Esophagus muscularis mucosa (tissue), 4 donors: Measurements from ENCODE around the gene MYL6. TPM values are rescaled to one million over a fixed set of nuclear protein-coding genes. Genes with fewer than 3 reads are reported as not detected.
A peak's percentile ranks its signal among the peaks of the same experiment; 100 is the strongest.

Experiments
- DNase-seq: peaks from one replicate; pipeline ENCODE4 v3.0.0-alpha.2; 2017; ENCODE audit errors: extremely low spot score
- H3K27ac ChIP-seq, 4 donors: fragments of 200-600 bp; sonication (generic); replicated peaks in 1 of 4; 1 replicate in 3 of 4; 2 replicates in 1 of 4; pipeline ENCODE4 v1.5.1; 2016 to 2019; ENCODE audit warnings: mild to moderate bottlenecking in 1 of 4
- H3K27me3 ChIP-seq, 4 donors: fragments of 200-600 bp; sonication (generic); one replicate each; pipeline versions ENCODE4 v1.5.1 to v1.6.0; 2016 to 2019
- H3K36me3 ChIP-seq, 4 donors: fragments of 200-600 bp; sonication (generic); one replicate each; pipeline ENCODE4 v1.5.1; 2016 to 2019
- H3K4me1 ChIP-seq, 4 donors: fragments of 200-600 bp; sonication (generic); one replicate each; pipeline ENCODE4 v1.5.1; 2016 to 2019
- H3K4me3 ChIP-seq, 4 donors: fragments of 200-600 bp; sonication (generic); 1 replicate in 2 of 4; 2 replicates in 2 of 4; pipeline ENCODE4 v1.5.1; 2016 to 2019; ENCODE audit warnings: mild to moderate bottlenecking in 4 of 4, moderate library complexity in 1 of 4
- H3K9me3 ChIP-seq, 4 donors: fragments of 200-600 bp; sonication (generic); 1 replicate in 3 of 4; 2 replicates in 1 of 4; pipeline ENCODE4 v1.5.1; 2016 to 2019
- CTCF ChIP-seq, 3 experiments: fragments of 200-600 bp in 2 of 3; fragments of 450-650 bp in 1 of 3; sonication (generic) in 2 of 3; IDR thresholded peaks; one replicate each; pipeline ENCODE4 v1.5.1; 2017 to 2019; ENCODE audit warnings: antibody characterized with exemption in 3 of 3, mild to moderate bottlenecking in 2 of 3, moderate library complexity in 1 of 3
- EP300 ChIP-seq: sonication (generic); formaldehyde crosslinking; IDR thresholded peaks from one replicate; pipeline ENCODE4 v1.6.1; 2017; ENCODE audit warnings: antibody characterized with exemption
- POLR2A ChIP-seq: fragments of 450-650 bp; IDR thresholded peaks from one replicate; pipeline ENCODE4 v1.6.1; 2017; ENCODE audit warnings: antibody characterized with exemption, moderate library complexity, mild to moderate bottlenecking, low read depth
- POLR2AphosphoS5 ChIP-seq, 2 donors: sonication (generic); formaldehyde crosslinking; IDR thresholded peaks; one replicate each; pipeline ENCODE4 v1.6.1; 2017; ENCODE audit warnings: antibody characterized with exemption in 2 of 2
- WGBS: methylation state at CpG from one replicate; pipeline ENCODE4 v1.1.5; 2018; 5-methylcytosine and 5-hydroxymethylcytosine counted together
- intact Hi-C: fragments of 100-400 bp; cut with DNase I; formaldehyde crosslinking; loops from one replicate; pipeline ENCODE4 v1.15.1; 2023
- total RNA-seq, 4 donors: library from RNA; depleted of rRNA; stranded (reverse); fragments of >200 nt; gene quantifications; one replicate each; pipeline versions ENCODE4 v1.1.0 to v1.2.1, GENCODE V29; 2016

Gene MYL6
- total RNA-seq, 4 donors from 2014 or later, result 5,145 to 8,531 (median 5,986) TPM

- Histone ChIP-seq H3K27me3 (no peaks in the 10 kb centered on the region), H3K36me3 (peaks cover 11 to 24% (median 20%) of the 10 kb centered on the region in 4 donors), H3K27ac (peak overlapping the region; percentile 15 to 98 (median 94)), H3K4me3 (no peak overlapping the region), H3K4me1 (peaks cover 61 to 77% (median 71%) of the 10 kb centered on the region in 4 donors), H3K9me3 (no peaks in the 10 kb centered on the region)
- DNase-seq, result no peak
- 87% methylated on average over 4 of the region's 4 CpGs for WGBS
- TF ChIP-seq CTCF (IDR thresholded peaks at IDR 0.05), result no peak
- no peak for TF ChIP-seq EP300
- TF ChIP-seq POLR2A, result no peak
- TF ChIP-seq POLR2AphosphoS5 (IDR thresholded peaks at IDR 0.05), result no peak
- intact Hi-C loops, result loop anchor here (10.0 kb wide), 2 partner anchors 341 to 511 kb away; partner anchors contain the start of genes BAZ2A and SPRYD4
These were observed 34.0 kb upstream of the MYL6 start for GRCh38 chr12:56124133-56124532.

GRCh38 chr12:56126732-56127239 is 31.4 kb upstream of the MYL6 start:
- intact Hi-C loops, result loop anchor here (1.0 to 10.0 kb wide), 4 partner anchors 33 to 508 kb away; partner anchors contain the start of genes BAZ2A, SMARCC2 and SPRYD4
- WGBS, result 41% methylated on average over 3 of the region's 3 CpGs
- peak overlapping the region in 1 of 4 donors; percentile 22 for H3K4me3 ChIP-seq
- peaks cover 5 to 22% (median 21%) of the 10 kb centered on the region in 4 donors for H3K36me3 ChIP-seq
- peaks cover 52 to 73% (median 64%) of the 10 kb centered on the region in 4 donors for H3K4me1 ChIP-seq
- no peak for DNase-seq
- peak overlapping the region; percentile 79 to 98 (median 96) for H3K27ac ChIP-seq
- no peak for TF ChIP-seq POLR2A
- TF ChIP-seq EP300, result no peak
- TF ChIP-seq POLR2AphosphoS5 (IDR thresholded peaks at IDR 0.05), result no peak
- no peak for TF ChIP-seq CTCF (IDR thresholded peaks at IDR 0.05)
- H3K9me3 ChIP-seq, result no peaks in the 10 kb centered on the region
- H3K27me3 ChIP-seq, result no peaks in the 10 kb centered on the region

- H3K36me3 ChIP-seq, result peaks cover 11 to 25% (median 23%) of the 10 kb centered on the region in 4 donors
- H3K4me1 ChIP-seq, result peaks cover 45 to 66% (median 58%) of the 10 kb centered on the region in 4 donors
- H3K27me3 ChIP-seq, result no peaks in the 10 kb centered on the region
- WGBS, result under 1% methylated on average over 8 of the region's 8 CpGs
- peak overlapping the region; percentile 79 to 98 (median 96) for H3K27ac ChIP-seq
- no peak for DNase-seq
- intact Hi-C loops, result loop anchor here (2.0 to 10.0 kb wide), 3 partner anchors 61 to 507 kb away; partner anchors contain the start of genes BAZ2A, SMARCC2 and SPRYD4
- peak overlapping the region; percentile 51 to 91 (median 84) for H3K4me3 ChIP-seq
- no peak for TF ChIP-seq EP300
- TF ChIP-seq CTCF (IDR thresholded peaks at IDR 0.05), result no peak
- no peak for TF ChIP-seq POLR2A
- TF ChIP-seq POLR2AphosphoS5 (IDR thresholded peaks at IDR 0.05), result no peak
- no peaks in the 10 kb centered on the region for H3K9me3 ChIP-seq
These were observed 30.7 kb upstream of the MYL6 start for GRCh38 chr12:56127485-56127887.

- H3K9me3 ChIP-seq, result no peaks in the 10 kb centered on the region
- H3K4me3 ChIP-seq, result peak within 1 kb of the TSS; percentile 78 to 91 (median 87)
- peaks cover 16 to 31% (median 28%) of the 10 kb centered on the region in 4 donors for H3K36me3 ChIP-seq
- H3K27me3 ChIP-seq, result no peaks in the 10 kb centered on the region
- no peak for TF ChIP-seq EP300
- peak; percentile 96 for TF ChIP-seq POLR2A
- TF ChIP-seq POLR2AphosphoS5 (IDR thresholded peaks at IDR 0.05), result peak; percentile 99
- TF ChIP-seq CTCF (IDR thresholded peaks at IDR 0.05), result peak in 1 of 3 experiments; percentile 13
- peak; percentile 100 for DNase-seq
- 0% methylated on average over 29 of the region's 49 CpGs for WGBS
- peaks cover 40 to 60% (median 52%) of the 10 kb centered on the region in 4 donors for H3K4me1 ChIP-seq
- peak within 1 kb of the TSS; percentile 94 to 98 (median 98) for H3K27ac ChIP-seq
- intact Hi-C loops, result loop anchor here (2.0 to 10.0 kb wide), 3 partner anchors 61 to 507 kb away; partner anchors contain the start of genes BAZ2A, SMARCC2 and SPRYD4
These were observed 30.1 kb upstream of the MYL6 start, which contains the start of gene ESYT1 for GRCh38 chr12:56127888-56128669. ESYT1 (plus strand) TSS chr12:56128267; CDS start chr12:56128320, 53 bp downstream.
